ENCODE results near the gene NGRN. TPM values are rescaled to one million over a fixed set of nuclear protein-coding genes. Genes with fewer than 3 reads are reported as not detected.
A peak's percentile ranks its signal among the peaks of the same experiment; 100 is the strongest.

Gene NGRN
- total RNA-seq, 1 donor: 88.9 TPM

DNA sequence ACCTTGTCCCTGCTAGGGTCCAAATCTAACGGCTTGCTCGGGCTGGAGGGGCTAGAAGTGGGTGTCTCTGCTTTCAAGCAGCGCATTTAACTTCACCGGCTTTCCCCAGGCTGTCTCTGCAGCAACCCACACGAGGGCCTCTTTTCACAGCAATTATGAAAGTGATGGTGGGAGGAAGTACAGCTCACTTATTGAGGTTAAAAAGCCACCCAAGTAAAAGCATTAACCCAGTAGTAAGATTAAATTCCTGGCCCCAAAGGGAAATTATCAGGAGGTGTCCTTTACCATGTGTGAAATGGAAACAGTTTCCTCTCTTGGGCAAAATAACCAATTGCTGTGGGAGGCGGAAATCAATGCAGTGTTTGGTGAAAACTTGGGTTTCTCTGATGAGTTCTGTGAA, 41.1 kb downstream of the NGRN start:
- TF ChIP-seq CTCF (IDR thresholded peaks at IDR 0.05; ENCODE audit: insufficient read depth, low read depth, low read length): no peak
- peak; percentile 14 for DNase-seq (ENCODE audit: low read depth)
- no peak overlapping the region for H3K4me3 ChIP-seq (ENCODE audit: low read depth, low read length)

- no peak for TF ChIP-seq CTCF (IDR thresholded peaks at IDR 0.05; ENCODE audit: insufficient read depth, low read depth, low read length)
- DNase-seq (ENCODE audit: low read depth): no peak
- no peak overlapping the region for H3K4me3 ChIP-seq (ENCODE audit: low read depth, low read length)
These were observed 42.2 kb downstream of the NGRN start for GRCh38 chr15:90307661-90308060.

GRCh38 chr15:90309020-90309419, 43.5 kb downstream of the NGRN start:
- TF ChIP-seq CTCF (IDR thresholded peaks at IDR 0.05; ENCODE audit: insufficient read depth, low read depth, low read length): no peak
- H3K4me3 ChIP-seq (ENCODE audit: low read depth, low read length): no peak overlapping the region
- DNase-seq (ENCODE audit: low read depth): no peak

DNA sequence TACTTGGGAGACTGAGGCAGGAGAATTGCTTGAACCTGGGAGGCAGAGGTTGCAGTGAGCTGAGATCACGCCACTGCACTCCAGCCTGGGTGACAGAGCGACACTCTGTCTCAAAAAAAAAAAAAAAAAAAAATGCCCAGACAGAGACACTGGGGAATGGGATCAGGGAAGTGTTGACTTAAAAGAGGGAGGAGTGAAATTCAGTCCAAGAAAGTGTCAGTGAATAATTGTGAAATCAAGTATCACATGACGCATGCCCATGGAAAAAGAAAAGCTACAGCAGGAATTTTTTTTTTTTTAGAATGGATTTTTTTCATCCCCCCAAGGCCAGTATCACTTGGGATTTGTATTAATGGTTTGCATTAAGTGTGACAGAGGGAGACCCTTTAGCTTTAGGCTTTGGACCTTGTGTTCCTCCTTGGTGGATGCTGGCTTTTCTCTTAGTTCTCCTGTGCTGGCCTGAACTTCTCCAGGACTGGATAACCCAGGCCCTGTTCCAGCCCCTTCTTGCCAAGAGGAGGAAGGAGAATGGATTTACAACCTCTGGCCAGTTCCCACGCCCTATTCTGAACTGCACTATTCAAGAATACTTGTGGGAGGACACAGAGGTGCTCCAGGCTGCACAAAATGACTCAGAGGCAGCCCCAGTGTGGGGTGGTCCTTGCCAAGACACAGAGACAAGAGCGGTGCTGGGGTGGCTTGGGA, 50.0 kb downstream of the NGRN start:
- DNase-seq (ENCODE audit: low read depth): peak; percentile 95
- TF ChIP-seq CTCF (IDR thresholded peaks at IDR 0.05; ENCODE audit: insufficient read depth, low read depth, low read length): no peak

GRCh38 chr15:90316139-90316538, 50.7 kb downstream of the NGRN start:
- DNase-seq (ENCODE audit: low read depth): peak; percentile 24
- TF ChIP-seq CTCF (IDR thresholded peaks at IDR 0.05; ENCODE audit: insufficient read depth, low read depth, low read length): no peak
- no peak overlapping the region for H3K4me3 ChIP-seq (ENCODE audit: low read depth, low read length)

More for the DNA sequence above, 50.0 kb downstream of the NGRN start:
- no peak overlapping the region for H3K4me3 ChIP-seq (ENCODE audit: low read depth, low read length)

GRCh38 chr15:90318591-90318990, 53.1 kb downstream of the NGRN start:
- no peak for DNase-seq (ENCODE audit: low read depth)
- TF ChIP-seq CTCF (IDR thresholded peaks at IDR 0.05; ENCODE audit: insufficient read depth, low read depth, low read length): no peak
- no peak overlapping the region for H3K4me3 ChIP-seq (ENCODE audit: low read depth, low read length)
